Peyer's patch (tissue), 4 donors: Measurements from ENCODE around the gene SMIM45.

Experiments
- POLR2A ChIP-seq, 2 donors: fragments of 450-650 bp; IDR thresholded peaks; one replicate each; pipeline ENCODE4 v1.5.1; 2017; ENCODE audit warnings: antibody characterized with exemption in 2 of 2, mild to moderate bottlenecking in 2 of 2, moderate library complexity in 2 of 2
- TF ChIP-seq, protein P1 (sequence below), 6 experiments: fragments of 450-650 bp in 4 of 6; fragments of 200-600 bp in 2 of 6; sonication (generic) in 1 of 6; IDR thresholded peaks; one replicate each; pipeline ENCODE4 v1.5.1; 2017 to 2019; ENCODE audit warnings: antibody characterized with exemption in 6 of 6, mild to moderate bottlenecking in 3 of 6, moderate library complexity in 1 of 6

DNA sequence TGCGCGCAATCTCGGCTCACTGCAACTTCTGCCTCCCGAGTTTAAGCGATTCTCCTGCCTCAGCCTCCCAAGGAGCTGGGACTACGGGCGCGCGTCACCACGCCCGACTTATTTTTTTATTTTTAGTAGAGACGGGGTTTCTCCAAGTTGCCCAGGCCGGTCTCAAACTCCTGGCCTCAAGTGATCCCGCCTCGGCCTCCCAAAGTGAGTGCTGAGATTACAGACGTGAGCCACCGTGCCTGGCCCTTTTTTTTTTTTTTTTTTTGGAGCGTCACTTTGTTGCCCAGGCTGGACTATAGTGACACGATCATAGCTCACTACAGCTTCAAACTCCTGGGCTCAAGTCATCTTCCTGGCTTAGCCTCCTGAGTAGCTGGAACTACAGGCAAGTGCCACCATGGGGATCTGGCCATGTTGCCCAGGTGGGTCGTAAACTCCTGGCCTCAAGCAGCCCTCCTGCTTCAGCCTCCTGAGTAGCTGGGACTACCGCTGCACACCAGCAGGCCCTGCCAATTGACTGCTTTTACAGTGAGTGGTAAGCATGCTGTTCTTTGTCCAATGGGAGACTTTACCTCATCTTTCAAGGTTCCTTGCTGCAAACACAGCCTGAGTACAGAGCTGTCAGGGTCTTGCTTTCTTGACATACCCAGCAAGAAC is 4.4 kb upstream of the SMIM45 start:
- TF ChIP-seq, protein P1, sequence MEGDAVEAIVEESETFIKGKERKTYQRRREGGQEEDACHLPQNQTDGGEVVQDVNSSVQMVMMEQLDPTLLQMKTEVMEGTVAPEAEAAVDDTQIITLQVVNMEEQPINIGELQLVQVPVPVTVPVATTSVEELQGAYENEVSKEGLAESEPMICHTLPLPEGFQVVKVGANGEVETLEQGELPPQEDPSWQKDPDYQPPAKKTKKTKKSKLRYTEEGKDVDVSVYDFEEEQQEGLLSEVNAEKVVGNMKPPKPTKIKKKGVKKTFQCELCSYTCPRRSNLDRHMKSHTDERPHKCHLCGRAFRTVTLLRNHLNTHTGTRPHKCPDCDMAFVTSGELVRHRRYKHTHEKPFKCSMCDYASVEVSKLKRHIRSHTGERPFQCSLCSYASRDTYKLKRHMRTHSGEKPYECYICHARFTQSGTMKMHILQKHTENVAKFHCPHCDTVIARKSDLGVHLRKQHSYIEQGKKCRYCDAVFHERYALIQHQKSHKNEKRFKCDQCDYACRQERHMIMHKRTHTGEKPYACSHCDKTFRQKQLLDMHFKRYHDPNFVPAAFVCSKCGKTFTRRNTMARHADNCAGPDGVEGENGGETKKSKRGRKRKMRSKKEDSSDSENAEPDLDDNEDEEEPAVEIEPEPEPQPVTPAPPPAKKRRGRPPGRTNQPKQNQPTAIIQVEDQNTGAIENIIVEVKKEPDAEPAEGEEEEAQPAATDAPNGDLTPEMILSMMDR (IDR thresholded peaks at IDR 0.05), result no peak
- TF ChIP-seq POLR2A (IDR thresholded peaks at IDR 0.05), result no peak
